CD4-positive, alpha-beta T cell treated with Interleukin-4 for 4 hours (primary cell): ENCODE data around the gene PTPRN2.

Experiments used
- DNase-seq: peaks from one replicate; pipeline ENCODE4 v3.0.0-alpha.2; 2020

The PTPRN2 gene

DNA sequence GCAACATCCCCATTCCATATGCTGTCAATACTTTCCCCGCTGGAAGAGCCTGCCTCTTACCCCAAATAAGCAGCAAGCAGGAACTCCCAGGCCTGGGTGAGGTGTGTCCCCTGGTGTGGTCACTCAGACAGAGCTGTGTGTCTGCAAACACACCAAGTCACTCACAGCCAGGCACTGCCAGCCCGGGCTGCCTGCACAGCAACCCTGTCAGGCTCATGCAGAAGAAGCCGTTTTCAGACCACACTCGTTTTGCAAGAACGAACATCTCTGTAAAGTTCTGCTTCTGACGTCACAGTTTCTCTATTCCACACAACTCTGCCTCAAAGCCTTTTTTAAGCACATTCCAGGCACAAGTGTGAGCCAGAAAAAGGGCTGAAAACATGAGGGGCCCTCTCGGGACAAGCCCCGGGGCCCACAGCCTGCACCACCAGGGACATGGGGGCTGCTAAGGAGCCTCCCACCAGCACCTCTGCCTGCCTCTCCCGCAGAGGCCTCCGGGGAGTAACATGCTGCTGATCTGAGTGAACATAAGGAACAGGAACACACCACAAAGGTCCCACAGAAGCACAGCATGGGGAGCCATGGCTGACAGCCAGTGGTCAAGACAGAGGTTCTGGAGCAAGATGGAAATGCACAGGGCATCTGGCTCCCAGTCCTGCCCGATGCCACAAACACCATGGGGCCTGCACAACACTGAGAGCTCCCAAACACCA lies 11.4 kb downstream of the PTPRN2 start:
- no peak for DNase-seq

DNA sequence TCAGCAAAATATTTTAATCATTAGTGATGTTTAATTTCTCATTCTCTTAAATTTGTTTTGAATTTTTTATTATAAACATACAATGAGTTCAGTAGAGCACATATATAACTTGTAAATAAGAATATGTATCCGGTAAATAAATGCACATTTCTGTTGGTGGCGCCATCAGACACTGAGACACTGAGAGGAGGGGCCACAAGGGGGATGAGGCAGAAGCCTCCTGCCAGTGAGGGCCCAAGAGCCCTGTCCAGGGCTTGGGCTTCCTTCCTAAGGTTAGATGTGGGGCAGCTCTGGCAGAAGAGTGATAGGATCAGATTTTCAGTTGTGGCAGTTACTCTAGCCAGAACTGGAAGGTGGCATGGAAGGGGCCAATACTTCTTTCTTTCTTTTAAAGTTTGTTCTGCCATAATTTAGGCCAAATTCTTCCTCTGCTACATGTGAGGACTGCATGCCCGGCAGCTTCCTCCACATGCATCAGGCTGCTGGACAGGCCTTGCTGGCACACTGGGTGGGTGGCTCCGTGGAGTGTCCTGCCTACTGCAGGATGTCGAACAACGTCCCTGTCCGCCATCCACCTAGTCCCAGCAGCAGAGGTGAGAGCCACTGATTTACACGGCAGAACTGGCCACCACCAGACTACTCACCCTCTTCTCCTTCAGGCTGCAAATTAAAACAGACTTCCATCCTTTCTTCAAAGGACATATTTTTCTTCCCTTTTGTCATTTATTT lies 13.2 kb downstream of the PTPRN2 start:
- DNase-seq: no peak

DNA sequence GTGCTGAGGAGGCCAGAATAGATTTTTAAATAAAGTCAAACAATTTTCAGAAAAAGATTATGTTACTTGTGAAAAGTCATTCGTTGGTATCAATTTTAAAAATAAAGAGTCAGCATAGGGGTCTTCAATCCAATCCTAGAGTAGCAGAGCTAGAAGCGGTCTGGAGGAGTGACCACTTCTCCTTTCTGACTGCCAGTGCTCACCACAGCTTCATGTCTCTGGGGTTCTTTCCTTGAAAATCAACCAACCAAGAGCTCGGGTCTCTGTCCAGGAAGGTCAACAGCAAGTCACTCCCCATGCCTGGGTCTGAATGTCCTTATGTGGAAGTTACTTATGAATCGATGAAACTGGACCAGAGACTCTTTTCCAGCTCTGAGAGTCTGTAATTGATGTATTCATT lies 14.3 kb downstream of the PTPRN2 start:
- DNase-seq: no peak

DNA sequence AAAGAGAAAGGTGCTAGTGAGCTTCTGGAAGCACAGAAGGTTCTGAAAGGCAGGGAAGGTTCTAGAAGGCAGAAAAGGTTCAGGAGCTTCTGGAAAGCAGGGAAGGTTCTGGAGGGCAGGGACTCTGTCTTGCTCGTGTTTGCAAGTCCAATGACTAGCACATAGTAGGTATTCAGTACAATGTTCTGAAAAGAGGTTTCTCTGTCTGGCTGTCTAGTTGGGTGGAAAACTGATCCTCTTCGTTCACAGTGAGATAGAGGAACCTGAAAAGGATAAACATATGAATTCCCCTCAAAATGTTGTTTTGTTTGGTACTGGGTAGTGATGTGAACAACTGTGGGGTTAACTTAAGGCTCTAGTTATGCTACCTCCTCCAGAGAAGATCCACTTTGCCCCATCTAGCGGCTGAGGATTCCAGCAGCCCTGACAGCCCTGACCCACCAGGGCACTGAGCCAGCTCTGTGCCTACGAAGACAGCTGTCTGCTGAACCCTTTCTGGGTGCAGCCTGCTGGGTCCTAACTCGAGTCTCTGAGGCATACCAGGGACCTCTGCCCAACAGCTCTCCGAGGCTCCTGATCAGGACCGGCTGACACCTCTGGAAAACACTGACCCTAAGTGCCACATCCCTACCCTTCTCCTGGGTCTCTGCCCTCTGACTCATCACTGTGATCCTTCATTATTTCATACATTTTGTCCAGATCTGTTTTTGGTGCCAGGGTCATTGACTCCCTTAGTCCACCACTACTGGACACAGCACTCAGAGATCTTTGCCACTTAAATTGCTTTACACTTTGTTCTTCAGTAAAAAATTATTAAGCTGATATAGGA lies 15.4 kb downstream of the PTPRN2 start:
- no peak for DNase-seq

DNA sequence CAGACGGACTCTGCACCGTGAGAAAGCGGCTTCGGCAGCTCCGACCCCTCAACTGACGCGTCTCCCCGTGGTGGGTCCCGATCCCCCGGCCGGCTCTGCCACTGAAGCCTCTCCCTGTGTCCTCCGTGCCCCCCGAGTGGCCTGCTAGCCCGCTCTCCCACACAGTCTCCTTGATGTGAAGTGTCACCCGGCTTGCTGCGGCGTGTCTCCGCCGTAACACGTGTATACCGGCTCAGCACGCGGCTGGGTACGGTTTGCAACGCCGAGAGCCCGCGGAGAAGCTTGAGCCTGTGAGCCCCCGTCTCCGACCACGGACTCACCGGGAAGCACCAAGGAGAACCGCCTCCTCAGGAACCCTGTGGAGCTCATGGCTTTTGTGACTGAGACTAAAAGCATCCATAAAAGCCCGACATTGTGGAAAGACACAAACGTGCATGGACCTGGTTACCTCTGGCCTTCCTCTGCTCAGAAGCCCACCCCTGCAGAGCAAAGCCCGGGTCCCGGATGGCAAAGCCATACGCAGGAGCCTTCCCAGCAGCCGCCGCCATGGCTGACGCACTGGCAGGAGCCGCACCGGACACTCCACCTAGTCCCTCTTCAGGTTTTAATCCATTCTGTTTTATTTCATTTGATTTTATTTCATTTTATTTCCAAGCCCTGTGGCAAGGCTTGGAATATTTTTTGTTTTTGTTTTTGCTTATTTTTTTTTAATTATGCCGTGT lies 17.0 kb downstream of the PTPRN2 start:
- no peak for DNase-seq

DNA sequence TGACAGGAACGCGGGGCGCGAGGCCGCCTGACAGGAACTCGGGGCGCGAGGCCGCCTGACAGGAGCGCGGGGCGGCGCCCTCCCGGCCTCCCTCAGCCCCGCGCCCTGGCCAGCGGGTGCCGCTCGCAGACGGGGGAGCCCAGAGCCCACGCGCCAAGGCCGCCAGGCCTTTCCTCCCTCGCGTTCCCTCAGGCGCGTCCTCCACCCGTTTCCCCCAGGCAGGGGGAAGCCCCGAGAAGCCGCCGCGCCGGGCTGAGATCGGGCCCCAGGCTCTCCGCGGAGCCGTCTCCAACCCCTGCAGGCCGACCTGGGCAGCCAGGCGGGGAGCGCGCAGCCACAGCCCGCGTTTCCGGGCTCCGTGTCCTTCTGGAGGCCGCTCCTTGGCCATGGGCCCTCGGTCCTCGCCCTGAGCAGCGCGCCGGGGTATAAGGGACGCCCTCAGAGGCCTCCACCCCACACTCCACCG lies 17.7 kb downstream of the PTPRN2 start:
- DNase-seq: no peak

DNA sequence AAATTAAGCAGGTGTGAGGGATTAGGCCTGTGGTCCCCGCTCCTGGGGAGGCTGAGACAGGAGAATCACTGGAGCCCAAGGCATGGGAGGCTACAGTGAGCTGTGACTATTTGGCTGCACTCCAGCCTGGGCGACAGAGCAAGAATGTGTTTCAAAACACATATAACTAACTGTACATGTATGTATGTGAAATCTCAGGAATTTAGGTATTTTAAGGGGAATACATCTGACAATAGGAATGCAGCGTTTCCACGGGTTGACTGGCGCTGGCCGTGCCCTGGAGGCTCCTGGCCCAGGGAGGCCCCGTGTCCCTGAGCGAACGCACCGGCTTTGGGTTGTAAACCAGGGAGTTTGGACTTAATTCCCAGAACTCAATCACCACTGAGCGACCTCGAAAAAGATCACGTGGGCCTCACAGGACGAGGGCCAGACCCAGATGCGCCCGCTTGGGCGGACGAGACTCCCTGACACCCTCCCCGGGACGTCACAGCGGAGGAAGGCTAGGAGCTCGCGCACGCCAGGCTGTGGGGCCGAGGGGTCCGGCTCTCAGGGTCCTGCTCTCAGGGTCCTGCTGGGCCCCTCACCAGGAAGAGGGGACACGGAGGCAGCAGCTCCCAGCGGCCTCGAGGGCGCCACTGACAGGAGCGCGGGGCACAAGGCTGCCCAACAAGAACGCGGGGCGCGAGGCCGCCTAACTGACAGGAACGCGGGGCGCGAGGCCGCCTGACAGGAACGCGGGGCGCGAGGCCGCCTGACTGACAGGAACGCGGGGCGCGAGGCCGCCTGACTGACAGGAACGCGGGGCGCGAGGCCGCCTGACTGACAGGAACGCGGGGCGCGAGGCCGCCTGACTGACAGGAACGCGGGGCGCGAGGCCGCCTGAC lies 18.4 kb downstream of the PTPRN2 start:
- DNase-seq: no peak

DNA sequence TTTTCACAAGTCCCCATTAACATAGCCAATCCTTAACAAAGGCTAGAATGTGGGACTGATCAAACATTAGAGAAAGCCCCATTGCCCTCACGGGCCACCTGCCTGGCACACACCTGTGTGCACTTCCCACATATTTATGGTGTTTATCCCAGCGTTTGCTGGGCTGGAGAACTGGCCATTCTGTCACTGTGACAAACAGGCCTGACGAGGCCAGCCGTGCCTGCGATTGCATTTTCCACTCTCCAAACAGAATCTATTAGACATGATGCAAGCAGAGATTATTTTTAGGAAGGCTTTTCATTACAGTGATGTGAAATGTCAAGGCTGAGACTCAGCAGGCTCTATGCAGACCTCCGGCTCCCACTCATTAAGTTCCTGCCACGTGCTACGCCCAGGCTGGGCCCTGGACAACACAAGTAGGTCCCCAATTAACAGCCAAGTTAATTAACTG lies 20.4 kb downstream of the PTPRN2 start:
- no peak for DNase-seq

DNA sequence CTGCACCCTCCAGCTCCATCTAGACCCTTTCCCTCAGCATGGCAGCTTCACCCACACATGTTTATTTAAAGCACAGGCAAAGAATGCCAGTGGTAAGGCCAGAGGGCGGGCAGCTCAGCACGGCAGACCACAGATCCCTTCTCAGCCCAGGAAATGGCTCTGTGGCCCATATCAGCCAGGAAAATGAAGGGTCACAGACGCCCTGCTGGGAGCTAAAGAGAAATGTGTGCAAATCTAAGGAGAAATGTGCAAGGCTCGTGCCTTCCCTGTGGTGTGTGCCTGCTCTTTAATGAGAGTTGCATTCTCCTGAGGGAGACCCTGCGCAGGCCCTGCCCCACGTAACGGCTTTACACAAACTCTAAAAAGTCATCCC lies 23.0 kb downstream of the PTPRN2 start:
- no peak for DNase-seq

DNA sequence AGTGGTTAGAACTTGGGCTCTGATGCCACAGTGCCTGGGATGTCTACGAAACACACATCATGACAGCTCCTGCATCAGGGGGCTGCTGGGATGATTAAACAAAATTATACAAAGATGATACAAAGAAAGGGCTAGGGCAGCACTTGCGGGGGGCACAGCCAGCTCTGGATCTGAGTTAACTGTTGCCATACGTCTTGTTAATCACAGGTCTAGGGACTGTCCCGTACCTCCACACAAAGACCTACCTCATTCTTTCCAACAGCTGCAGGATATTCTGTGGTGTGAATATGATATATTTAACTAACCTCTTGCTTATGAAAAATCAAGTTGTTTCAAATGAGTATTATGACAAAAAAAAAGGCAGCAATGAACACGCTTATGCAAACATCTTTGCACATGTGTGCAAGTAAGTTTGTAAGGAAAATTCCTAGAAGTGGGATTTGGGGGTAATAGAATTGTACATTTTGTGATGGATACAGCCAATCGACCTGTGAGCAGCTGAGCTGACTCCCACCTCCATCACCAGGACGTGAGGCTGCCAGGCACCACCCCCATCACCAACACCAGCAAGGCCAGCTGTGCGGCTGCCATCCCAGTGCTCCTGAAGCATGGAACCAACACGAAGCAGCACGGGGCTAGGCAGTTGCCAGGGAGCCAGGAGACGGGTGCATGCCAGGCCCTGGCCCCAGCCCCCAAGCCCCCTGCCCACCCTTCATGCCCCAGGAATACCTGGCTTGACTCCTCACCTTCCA lies 23.5 kb downstream of the PTPRN2 start:
- DNase-seq: no peak

DNA sequence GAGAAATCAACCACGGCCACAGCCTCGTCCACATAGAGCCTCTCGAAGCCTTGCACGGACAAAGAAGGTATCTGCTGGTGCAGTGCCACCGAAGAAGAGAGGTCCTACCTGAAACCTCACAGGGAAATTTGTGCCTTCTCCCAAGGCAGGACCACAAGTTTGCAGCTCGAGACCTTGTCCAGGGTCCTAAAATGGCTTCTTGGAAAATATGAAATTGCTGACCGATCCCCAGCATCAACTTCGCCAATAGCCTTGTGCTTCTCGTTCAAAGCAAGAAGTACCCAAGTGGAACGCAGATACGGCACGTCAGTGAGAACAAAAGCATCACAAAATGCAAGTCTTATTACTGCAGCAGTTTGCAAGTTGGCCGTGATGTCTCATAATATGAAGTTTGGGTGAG lies 24.6 kb downstream of the PTPRN2 start:
- no peak for DNase-seq

DNA sequence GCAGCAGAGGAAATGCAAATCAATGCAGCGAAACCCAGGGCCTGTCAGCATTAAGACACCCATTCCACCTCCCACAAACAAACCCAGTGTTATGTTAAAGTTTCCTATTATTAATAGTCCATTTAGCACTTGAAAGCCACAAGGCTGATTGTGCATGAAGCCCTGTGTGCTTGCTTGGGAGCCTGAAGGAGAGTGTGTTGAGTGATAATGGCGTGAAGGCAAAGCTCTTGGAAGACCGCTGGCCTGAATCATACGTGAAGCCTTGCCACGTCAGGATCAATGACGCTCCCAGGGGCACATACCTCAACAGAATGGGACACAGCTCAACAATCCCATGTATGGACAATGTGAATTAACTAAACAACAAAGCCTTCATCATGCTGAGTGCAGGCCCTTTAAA lies 25.1 kb downstream of the PTPRN2 start:
- no peak for DNase-seq

DNA sequence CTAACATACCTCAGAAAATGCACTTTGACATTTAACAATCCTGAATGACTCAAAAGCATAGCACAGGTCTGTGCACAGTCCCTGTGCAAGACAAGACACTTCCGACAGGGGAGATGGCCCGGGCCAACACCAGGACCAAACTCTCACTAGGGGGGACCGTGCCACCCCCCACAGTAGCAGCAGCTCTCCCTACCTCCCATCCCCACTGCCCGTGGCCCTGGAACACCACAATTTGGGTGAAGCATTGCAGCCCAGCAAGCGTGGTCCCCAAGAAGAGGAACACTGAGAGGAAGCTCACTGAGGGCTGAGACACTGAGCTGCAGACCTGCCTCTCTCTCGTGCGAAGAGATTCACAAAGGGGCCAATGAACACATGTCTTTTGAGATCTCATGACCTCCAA lies 26.0 kb downstream of the PTPRN2 start:
- DNase-seq: no peak

DNA sequence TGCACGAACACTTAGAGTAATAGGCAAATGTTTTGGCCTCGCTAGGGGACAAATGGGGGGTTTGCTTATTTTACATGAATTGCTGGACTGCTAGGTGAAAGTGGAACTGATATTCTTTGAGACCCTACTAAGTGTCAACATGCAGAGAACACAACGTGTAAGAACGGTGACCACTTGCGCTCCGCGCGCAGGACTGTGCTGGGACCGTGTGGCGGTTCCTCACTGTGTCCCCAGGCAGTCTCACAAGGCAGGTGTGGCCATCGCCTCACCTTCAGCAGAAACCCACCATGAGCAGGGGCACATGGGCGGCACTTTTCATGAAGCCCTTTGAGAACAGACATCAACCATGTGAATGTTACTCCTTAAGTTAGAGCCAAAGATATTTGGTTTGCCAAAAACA lies 27.2 kb downstream of the PTPRN2 start:
- DNase-seq: no peak

DNA sequence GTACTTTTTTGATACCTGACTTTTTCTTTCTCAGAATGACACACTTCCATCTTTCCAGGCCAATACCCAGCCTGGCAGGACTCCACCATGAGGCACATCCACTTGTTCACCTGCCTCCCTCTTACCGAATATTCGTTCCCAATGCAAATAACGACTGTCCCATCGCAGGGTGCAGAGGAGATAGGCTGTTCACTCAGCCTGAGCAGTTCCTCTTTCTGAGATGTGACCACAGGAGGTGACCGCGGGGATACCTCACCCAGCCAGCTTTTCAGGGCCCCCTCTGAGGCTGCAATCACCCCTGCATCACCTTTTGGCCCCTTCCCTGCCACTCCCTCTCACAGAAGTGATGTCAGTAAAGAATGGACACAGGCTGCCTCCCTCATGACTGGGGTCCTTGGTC lies 28.3 kb downstream of the PTPRN2 start:
- no peak for DNase-seq

DNA sequence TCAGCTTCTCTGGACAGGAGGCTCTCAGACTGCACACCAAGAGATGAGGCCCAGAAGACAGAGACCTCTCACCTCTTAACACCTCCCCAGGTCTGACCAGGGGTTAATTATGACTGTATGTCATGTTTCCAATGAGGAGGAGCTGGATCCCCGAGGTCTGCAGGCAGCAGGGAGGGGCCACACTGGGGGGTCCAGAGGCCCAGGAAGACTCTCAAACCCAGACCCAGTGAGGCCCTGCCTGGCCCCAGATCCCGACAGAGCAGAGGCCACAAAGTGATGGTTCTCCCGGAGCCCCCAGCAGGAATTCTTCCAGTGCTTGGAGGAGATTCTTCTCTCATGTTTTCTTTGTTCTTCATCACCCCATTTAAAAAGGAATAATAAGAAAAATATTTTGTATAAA lies 28.8 kb downstream of the PTPRN2 start:
- DNase-seq: no peak

DNA sequence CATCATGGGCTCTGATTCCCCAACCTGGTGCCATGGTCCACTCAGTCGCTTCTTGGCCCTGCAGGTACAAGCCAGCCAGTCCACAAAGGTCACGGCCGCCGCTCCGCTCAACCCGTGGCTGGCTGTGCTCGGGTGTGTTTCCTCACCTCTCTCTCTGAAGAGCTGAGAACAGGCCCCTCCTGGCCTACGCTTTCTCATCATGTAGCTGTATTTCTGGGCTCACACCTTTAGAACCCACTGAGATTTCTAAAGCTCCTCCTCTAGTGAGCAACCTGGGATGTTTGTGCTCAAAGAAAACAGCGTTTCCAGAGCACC lies 30.2 kb downstream of the PTPRN2 start:
- no peak for DNase-seq

DNA sequence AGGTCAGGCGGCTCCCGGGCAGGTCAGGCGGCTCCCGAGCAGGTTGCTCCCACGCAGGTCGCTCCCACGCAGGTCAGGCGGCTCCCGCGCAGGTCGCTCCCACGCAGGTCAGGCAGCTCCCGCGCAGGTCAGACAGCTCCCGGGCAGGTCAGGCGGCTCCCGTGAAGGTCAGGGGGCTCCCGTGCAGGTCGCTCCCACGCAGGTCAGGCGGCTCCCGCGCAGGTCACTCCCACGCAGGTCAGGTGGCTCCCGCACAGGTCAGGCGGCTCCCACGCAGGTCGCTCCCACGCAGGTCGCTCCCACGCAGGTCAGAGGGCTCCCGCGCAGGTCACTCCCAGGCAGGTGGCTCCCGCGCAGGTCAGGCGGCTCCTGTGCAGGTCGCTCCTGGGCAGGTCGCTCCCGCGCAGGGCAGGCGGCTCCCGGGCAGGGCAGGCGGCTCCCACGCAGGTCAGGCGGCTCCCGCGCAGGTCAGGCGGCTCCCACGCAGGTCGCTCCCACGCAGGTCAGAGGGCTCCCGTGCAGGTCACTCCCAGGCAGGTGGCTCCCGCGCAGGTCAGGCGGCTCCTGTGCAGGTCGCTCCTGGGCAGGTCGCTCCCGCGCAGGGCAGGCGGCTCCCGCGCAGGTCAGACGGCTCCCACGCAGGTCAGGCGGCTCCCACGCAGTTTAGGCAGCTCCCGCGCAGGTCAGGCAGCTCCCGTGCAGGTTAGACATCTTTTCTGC lies 30.7 kb downstream of the PTPRN2 start:
- no peak for DNase-seq

DNA sequence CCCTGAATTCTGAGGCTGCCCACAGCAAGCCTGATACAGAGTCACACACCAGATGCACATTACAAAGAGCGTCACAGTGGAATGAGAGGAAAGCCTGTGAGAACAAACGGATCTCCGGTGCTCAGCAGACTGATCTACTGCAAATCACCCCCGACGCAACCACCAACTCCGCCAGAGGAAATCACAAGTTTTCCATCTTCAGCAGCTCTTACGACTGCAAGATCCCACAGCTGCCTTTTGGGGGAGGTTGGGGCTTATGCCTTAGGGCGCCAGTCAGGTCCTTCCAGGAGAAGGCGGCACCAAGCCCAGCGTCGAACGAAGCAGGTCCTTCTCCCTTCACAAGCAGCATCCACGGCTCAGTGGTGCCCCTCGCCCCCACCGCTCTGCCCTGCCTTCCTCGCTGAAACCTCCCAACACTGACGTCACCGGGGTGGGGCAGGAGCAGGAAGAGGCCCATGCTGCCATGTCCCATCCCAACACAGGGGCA lies 32.5 kb downstream of the PTPRN2 start:
- no peak for DNase-seq

DNA sequence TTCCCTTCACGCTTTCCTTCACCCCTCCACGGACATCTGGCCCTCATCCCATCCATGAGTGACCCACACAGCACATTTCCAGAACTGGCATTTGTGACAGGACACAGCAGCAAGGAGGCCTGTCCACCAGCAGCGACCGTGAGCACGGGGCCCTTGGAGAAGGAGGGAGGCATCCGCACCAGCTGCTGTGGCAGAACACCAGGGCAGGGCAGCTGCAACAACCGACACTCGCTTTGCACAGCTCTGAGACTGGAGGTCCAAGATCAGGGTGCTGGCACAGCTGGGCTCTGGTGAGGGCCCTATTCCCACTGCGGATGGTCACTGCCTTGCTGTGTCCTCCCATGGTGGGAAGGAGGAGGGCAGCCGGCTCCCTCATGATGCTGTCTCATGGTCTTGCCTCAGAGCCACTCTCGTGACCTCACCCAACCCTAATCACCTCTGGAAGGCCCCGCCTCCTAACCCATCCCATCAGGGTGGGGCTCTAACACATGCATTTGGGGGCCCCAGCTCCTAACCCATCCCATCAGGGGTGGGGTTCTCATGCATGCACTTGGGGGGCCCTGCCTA lies 36.7 kb downstream of the PTPRN2 start:
- no peak for DNase-seq
